ENCODE measurements around the gene NCAM1.
"Not testable (repeated sequence)": the region's sequence is repeated elsewhere in the genome, so short reads cannot be mapped to it uniquely, and the experiment has no call there.

NCAM1 gene

GRCh38 chr11:113046866-113047265 lies 85.6 kb downstream of the NCAM1 start:
- no peak overlapping the region for H3K27ac ChIP-seq

GRCh38 chr11:113048820-113049768 lies 87.9 kb downstream of the NCAM1 start:
- H3K27ac ChIP-seq = no peak overlapping the region

More at GRCh38 chr11:113046866-113047265, 85.6 kb downstream of the NCAM1 start:
- no peak for TF ChIP-seq CTCF (conservative IDR thresholded peaks at IDR 0.05)

GRCh38 chr11:113053042-113053441 lies 91.8 kb downstream of the NCAM1 start:
- H3K27ac ChIP-seq = not testable (repeated sequence)

More at GRCh38 chr11:113048820-113049768, 87.9 kb downstream of the NCAM1 start:
- no peak for TF ChIP-seq CTCF (conservative IDR thresholded peaks at IDR 0.05)

- no peak for TF ChIP-seq CTCF (conservative IDR thresholded peaks at IDR 0.05)
- H3K27ac ChIP-seq = no peak overlapping the region
These were observed 95.8 kb downstream of the NCAM1 start for GRCh38 chr11:113057038-113057437.

GRCh38 chr11:113059548-113059947 lies 98.3 kb downstream of the NCAM1 start:
- no peak for TF ChIP-seq CTCF (conservative IDR thresholded peaks at IDR 0.05)
- no peak overlapping the region for H3K27ac ChIP-seq

GRCh38 chr11:113065330-113065729 lies 104.1 kb downstream of the NCAM1 start:
- H3K27ac ChIP-seq = no peak overlapping the region
- TF ChIP-seq CTCF (conservative IDR thresholded peaks at IDR 0.05) = no peak

GRCh38 chr11:113072237-113072858 lies 111.1 kb downstream of the NCAM1 start:
- H3K27ac ChIP-seq = no peak overlapping the region
- no peak for TF ChIP-seq CTCF (conservative IDR thresholded peaks at IDR 0.05)

Measured in VCaP (cell line).